Measurements from ENCODE around the gene HEATR1. TPM values are rescaled to one million over a fixed set of nuclear protein-coding genes. Genes with fewer than 3 reads are reported as not detected.

Gene HEATR1
- total RNA-seq, 1 experiment from 2014 or later: 73.0 TPM

DNA sequence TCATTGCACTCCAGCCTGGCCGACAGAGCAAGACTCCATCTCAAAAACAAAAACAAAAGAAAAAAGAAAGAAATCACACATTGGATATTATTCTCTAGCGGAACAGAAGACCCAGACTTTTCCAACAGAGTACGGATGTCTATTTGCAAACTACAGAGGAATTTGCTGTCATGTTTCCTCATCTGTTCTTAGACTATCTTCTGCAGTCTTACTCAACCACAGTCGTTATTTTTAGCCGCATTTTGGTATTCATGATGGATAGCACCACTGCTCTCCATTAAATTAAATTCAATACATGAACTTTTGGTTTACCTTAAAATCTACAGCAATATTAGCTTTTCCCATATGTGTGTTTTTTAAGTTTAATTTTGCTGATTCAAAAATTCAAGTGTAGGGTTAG is 14.2 kb upstream of the HEATR1 start:
- Mint-ChIP-seq H3K4me1 (peaks cover 11% of the 10 kb centered on the region), H3K36me3 (peaks cover 19% of the 10 kb centered on the region), H3K27me3 (ENCODE audit: low read depth) (peaks cover 3% of the 10 kb centered on the region; the same call in 1 of the 2 replicates), H3K9me3 (peaks cover 19% of the 10 kb centered on the region), H3K4me3 (no peak overlapping the region), H3K27ac (no peak overlapping the region)
- POLR2A ChIA-PET: no interaction called here
- ATAC-seq (no peak), DNase-seq (ENCODE audit: low spot score) (no peak)
- CTCF ChIA-PET: no interaction called here
- TF ChIP-seq NFE2L1 (CRISPR knock-in tag; IDR thresholded peaks at IDR 0.05) (no peak), TP53 (CRISPR knock-in tag; IDR thresholded peaks at IDR 0.05) (no peak), CREB1 (CRISPR knock-in tag; IDR thresholded peaks at IDR 0.05) (no peak), CREM (CRISPR knock-in tag; IDR thresholded peaks at IDR 0.05) (no peak), JAZF1 (CRISPR knock-in tag; IDR thresholded peaks at IDR 0.05) (no peak), ESRRA (CRISPR knock-in tag; IDR thresholded peaks at IDR 0.05; ENCODE audit: borderline replicate concordance) (no peak), TCF7 (CRISPR knock-in tag; IDR thresholded peaks at IDR 0.05; ENCODE audit: low read depth) (no peak), ETV6 (CRISPR knock-in tag; IDR thresholded peaks at IDR 0.05) (no peak), TEAD4 (CRISPR knock-in tag; IDR thresholded peaks at IDR 0.05) (no peak)
- TF ChIP-seq, protein P1, sequence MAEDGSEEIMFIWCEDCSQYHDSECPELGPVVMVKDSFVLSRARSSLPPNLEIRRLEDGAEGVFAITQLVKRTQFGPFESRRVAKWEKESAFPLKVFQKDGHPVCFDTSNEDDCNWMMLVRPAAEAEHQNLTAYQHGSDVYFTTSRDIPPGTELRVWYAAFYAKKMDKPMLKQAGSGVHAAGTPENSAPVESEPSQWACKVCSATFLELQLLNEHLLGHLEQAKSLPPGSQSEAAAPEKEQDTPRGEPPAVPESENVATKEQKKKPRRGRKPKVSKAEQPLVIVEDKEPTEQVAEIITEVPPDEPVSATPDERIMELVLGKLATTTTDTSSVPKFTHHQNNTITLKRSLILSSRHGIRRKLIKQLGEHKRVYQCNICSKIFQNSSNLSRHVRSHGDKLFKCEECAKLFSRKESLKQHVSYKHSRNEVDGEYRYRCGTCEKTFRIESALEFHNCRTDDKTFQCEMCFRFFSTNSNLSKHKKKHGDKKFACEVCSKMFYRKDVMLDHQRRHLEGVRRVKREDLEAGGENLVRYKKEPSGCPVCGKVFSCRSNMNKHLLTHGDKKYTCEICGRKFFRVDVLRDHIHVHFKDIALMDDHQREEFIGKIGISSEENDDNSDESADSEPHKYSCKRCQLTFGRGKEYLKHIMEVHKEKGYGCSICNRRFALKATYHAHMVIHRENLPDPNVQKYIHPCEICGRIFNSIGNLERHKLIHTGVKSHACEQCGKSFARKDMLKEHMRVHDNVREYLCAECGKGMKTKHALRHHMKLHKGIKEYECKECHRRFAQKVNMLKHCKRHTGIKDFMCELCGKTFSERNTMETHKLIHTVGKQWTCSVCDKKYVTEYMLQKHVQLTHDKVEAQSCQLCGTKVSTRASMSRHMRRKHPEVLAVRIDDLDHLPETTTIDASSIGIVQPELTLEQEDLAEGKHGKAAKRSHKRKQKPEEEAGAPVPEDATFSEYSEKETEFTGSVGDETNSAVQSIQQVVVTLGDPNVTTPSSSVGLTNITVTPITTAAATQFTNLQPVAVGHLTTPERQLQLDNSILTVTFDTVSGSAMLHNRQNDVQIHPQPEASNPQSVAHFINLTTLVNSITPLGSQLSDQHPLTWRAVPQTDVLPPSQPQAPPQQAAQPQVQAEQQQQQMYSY (CRISPR knock-in tag; IDR thresholded peaks at IDR 0.05): no peak
- TF ChIP-seq, protein P2, sequence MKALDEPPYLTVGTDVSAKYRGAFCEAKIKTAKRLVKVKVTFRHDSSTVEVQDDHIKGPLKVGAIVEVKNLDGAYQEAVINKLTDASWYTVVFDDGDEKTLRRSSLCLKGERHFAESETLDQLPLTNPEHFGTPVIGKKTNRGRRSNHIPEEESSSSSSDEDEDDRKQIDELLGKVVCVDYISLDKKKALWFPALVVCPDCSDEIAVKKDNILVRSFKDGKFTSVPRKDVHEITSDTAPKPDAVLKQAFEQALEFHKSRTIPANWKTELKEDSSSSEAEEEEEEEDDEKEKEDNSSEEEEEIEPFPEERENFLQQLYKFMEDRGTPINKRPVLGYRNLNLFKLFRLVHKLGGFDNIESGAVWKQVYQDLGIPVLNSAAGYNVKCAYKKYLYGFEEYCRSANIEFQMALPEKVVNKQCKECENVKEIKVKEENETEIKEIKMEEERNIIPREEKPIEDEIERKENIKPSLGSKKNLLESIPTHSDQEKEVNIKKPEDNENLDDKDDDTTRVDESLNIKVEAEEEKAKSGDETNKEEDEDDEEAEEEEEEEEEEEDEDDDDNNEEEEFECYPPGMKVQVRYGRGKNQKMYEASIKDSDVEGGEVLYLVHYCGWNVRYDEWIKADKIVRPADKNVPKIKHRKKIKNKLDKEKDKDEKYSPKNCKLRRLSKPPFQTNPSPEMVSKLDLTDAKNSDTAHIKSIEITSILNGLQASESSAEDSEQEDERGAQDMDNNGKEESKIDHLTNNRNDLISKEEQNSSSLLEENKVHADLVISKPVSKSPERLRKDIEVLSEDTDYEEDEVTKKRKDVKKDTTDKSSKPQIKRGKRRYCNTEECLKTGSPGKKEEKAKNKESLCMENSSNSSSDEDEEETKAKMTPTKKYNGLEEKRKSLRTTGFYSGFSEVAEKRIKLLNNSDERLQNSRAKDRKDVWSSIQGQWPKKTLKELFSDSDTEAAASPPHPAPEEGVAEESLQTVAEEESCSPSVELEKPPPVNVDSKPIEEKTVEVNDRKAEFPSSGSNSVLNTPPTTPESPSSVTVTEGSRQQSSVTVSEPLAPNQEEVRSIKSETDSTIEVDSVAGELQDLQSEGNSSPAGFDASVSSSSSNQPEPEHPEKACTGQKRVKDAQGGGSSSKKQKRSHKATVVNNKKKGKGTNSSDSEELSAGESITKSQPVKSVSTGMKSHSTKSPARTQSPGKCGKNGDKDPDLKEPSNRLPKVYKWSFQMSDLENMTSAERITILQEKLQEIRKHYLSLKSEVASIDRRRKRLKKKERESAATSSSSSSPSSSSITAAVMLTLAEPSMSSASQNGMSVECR (CRISPR knock-in tag; IDR thresholded peaks at IDR 0.05; ENCODE audit: borderline replicate concordance): no peak
- TF ChIP-seq, protein P3, sequence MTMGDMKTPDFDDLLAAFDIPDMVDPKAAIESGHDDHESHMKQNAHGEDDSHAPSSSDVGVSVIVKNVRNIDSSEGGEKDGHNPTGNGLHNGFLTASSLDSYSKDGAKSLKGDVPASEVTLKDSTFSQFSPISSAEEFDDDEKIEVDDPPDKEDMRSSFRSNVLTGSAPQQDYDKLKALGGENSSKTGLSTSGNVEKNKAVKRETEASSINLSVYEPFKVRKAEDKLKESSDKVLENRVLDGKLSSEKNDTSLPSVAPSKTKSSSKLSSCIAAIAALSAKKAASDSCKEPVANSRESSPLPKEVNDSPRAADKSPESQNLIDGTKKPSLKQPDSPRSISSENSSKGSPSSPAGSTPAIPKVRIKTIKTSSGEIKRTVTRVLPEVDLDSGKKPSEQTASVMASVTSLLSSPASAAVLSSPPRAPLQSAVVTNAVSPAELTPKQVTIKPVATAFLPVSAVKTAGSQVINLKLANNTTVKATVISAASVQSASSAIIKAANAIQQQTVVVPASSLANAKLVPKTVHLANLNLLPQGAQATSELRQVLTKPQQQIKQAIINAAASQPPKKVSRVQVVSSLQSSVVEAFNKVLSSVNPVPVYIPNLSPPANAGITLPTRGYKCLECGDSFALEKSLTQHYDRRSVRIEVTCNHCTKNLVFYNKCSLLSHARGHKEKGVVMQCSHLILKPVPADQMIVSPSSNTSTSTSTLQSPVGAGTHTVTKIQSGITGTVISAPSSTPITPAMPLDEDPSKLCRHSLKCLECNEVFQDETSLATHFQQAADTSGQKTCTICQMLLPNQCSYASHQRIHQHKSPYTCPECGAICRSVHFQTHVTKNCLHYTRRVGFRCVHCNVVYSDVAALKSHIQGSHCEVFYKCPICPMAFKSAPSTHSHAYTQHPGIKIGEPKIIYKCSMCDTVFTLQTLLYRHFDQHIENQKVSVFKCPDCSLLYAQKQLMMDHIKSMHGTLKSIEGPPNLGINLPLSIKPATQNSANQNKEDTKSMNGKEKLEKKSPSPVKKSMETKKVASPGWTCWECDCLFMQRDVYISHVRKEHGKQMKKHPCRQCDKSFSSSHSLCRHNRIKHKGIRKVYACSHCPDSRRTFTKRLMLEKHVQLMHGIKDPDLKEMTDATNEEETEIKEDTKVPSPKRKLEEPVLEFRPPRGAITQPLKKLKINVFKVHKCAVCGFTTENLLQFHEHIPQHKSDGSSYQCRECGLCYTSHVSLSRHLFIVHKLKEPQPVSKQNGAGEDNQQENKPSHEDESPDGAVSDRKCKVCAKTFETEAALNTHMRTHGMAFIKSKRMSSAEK (CRISPR knock-in tag; IDR thresholded peaks at IDR 0.05; ENCODE audit: borderline replicate concordance): no peak

DNA sequence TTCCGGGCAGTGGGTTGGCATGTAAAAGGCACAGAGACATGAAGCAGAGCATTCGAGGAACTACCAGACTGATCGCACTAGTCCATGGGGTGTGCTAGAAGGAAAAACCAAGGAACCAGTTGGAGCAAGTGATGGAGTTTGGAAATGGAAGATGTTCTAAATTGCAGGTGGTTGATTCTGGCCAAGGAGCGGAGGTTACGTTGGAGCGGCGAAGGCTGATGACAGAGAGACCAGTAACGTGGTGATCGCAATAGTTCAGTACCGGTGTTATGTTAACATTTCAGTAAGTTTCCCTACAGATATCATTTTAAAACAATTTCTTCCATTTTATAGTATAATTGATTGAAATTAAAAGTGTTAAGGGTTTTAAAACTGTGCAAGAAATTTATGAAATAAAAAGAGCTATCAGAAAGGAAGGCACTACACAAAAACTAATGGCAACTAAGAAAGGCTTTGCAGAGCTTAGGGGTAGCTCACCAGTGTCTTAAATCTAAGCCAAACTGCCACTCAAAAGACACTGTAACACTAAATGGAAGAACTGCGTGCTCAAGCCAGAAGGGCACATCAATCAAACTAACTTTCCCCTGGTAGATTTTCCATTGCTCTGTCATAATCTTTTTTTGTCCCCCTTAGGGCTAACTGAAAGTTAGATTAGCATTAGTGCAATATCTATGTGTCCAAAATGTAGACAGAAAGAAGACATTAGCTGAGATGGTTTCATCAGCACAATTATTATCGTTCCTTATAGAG is 11.3 kb upstream of the HEATR1 start:
- Mint-ChIP-seq H3K4me3 (no peak overlapping the region), H3K9me3 (no peaks in the 10 kb centered on the region), H3K27me3 (ENCODE audit: low read depth) (no peaks in the 10 kb centered on the region; the same call in 1 of the 2 replicates), H3K4me1 (peaks cover 6% of the 10 kb centered on the region; the same call in 1 of the 2 replicates), H3K36me3 (no peaks in the 10 kb centered on the region), H3K27ac (no peak overlapping the region)
- DNase-seq (ENCODE audit: low spot score) (no peak), ATAC-seq (no peak)
- CTCF ChIA-PET: no interaction called here
- no peak for TF ChIP-seq FOXJ3 (CRISPR knock-in tag; IDR thresholded peaks at IDR 0.05; ENCODE audit: borderline replicate concordance)
- TF ChIP-seq IRF2 (CRISPR knock-in tag; IDR thresholded peaks at IDR 0.05; ENCODE audit: borderline replicate concordance, low read depth): no peak
- TF ChIP-seq ZNF138 (CRISPR knock-in tag; conservative IDR thresholded peaks at IDR 0.05): no peak
- TF ChIP-seq, protein P4, sequence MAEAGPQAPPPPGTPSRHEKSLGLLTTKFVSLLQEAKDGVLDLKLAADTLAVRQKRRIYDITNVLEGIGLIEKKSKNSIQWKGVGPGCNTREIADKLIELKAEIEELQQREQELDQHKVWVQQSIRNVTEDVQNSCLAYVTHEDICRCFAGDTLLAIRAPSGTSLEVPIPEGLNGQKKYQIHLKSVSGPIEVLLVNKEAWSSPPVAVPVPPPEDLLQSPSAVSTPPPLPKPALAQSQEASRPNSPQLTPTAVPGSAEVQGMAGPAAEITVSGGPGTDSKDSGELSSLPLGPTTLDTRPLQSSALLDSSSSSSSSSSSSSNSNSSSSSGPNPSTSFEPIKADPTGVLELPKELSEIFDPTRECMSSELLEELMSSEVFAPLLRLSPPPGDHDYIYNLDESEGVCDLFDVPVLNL (CRISPR knock-in tag; IDR thresholded peaks at IDR 0.05; ENCODE audit: borderline replicate concordance, low read depth): no peak
- no peak for TF ChIP-seq GTF2I (CRISPR knock-in tag; conservative IDR thresholded peaks at IDR 0.05)
- TF ChIP-seq, protein P5, sequence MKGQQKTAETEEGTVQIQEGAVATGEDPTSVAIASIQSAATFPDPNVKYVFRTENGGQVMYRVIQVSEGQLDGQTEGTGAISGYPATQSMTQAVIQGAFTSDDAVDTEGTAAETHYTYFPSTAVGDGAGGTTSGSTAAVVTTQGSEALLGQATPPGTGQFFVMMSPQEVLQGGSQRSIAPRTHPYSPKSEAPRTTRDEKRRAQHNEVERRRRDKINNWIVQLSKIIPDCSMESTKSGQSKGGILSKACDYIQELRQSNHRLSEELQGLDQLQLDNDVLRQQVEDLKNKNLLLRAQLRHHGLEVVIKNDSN (CRISPR knock-in tag; IDR thresholded peaks at IDR 0.05): no peak
- TF ChIP-seq KAT7 (CRISPR knock-in tag; IDR thresholded peaks at IDR 0.05; ENCODE audit: borderline replicate concordance): no peak
- POLR2A ChIA-PET: no interaction called here

Data from WTC11 (cell line).